Tibial nerve (tissue), 3 donors: Measurements from ENCODE around the gene CORIN.

ENCODE experiments used
- POLR2A ChIP-seq, 2 donors: fragments of 450-650 bp; IDR thresholded peaks; one replicate each; pipeline ENCODE4 v1.6.1; 2017; ENCODE audit warnings: antibody characterized with exemption in 2 of 2, mild to moderate bottlenecking in 2 of 2, moderate library complexity in 2 of 2
- TF ChIP-seq, protein P1 (sequence below), 5 experiments: fragments of 200-600 bp in 3 of 5; fragments of 450-650 bp in 2 of 5; sonication (generic) in 3 of 5; IDR thresholded peaks; one replicate each; pipeline ENCODE4 v1.5.1; 2016 to 2019; ENCODE audit warnings: antibody characterized with exemption in 5 of 5, mild to moderate bottlenecking in 3 of 5, moderate library complexity in 2 of 5

DNA sequence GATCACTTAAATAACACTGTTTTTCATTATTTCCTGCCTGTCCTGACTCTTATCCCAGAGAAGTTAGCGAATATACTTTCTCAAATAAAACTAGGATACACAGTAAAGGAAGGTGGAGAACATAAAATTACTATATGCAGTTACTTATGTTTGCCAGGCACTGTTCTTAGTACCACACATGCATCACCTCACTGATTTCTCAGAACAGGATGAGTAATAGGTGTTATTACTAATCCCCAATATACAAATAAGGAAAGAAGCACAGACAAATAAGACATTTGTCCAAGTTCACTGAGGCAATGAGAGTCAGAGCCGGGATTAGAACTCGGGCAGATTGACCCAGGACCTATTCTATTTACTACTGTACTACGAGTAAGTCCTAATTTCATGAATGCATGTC lies 91.7 kb downstream of the CORIN start:
- no peak for TF ChIP-seq POLR2A (IDR thresholded peaks at IDR 0.05)
- TF ChIP-seq, protein P1, sequence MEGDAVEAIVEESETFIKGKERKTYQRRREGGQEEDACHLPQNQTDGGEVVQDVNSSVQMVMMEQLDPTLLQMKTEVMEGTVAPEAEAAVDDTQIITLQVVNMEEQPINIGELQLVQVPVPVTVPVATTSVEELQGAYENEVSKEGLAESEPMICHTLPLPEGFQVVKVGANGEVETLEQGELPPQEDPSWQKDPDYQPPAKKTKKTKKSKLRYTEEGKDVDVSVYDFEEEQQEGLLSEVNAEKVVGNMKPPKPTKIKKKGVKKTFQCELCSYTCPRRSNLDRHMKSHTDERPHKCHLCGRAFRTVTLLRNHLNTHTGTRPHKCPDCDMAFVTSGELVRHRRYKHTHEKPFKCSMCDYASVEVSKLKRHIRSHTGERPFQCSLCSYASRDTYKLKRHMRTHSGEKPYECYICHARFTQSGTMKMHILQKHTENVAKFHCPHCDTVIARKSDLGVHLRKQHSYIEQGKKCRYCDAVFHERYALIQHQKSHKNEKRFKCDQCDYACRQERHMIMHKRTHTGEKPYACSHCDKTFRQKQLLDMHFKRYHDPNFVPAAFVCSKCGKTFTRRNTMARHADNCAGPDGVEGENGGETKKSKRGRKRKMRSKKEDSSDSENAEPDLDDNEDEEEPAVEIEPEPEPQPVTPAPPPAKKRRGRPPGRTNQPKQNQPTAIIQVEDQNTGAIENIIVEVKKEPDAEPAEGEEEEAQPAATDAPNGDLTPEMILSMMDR (IDR thresholded peaks at IDR 0.05), result no peak
